GM21390 (cell line): Measurements from ENCODE around the gene RNF10.
A peak's percentile ranks its signal among the peaks of the same experiment; 100 is the strongest.
"Not testable (repeated sequence)": the region's sequence is repeated elsewhere in the genome, so short reads cannot be mapped to it uniquely, and the experiment has no call there.

Experiments
- ATAC-seq: cut with Tn5 transposase; IDR thresholded peaks from one replicate; pipeline ENCODE4 v1.9.1; 2021; ENCODE audit not compliant: unreplicated experiment

Gene RNF10

GRCh38 chr12:120534203-120534702 is at the start of gene RNF10:
RNF10 (plus strand) TSS chr12:120534356; CDS start chr12:120534812, 456 bp downstream.
- peak; percentile 54 for ATAC-seq

GRCh38 chr12:120485961-120486881 is 47.9 kb upstream of the RNF10 start:
- ATAC-seq = no peak

GRCh38 chr12:120487552-120487951 is 46.6 kb upstream of the RNF10 start:
- ATAC-seq = not testable (repeated sequence)

GRCh38 chr12:120488057-120488640 is 46.0 kb upstream of the RNF10 start:
- no peak for ATAC-seq

GRCh38 chr12:120489018-120489417 is 45.1 kb upstream of the RNF10 start:
- no peak for ATAC-seq

- no peak for ATAC-seq
Observed at GRCh38 chr12:120490325-120490724, 43.8 kb upstream of the RNF10 start.

GRCh38 chr12:120490833-120491512 is 43.2 kb upstream of the RNF10 start:
- ATAC-seq = no peak

GRCh38 chr12:120495186-120495730 is 38.9 kb upstream of the RNF10 start:
- ATAC-seq = no peak

GRCh38 chr12:120495731-120496412 is 38.3 kb upstream of the RNF10 start, which contains the start of gene DYNLL1:
DYNLL1 (plus strand) TSS chr12:120496113; CDS start chr12:120496422, 309 bp downstream.
- ATAC-seq = peak; percentile 94

GRCh38 chr12:120496413-120497340 is 37.5 kb upstream of the RNF10 start:
- ATAC-seq = no peak

- ATAC-seq = no peak
Observed at GRCh38 chr12:120497524-120498150, 36.5 kb upstream of the RNF10 start.

GRCh38 chr12:120498870-120499515 is 35.2 kb upstream of the RNF10 start:
- ATAC-seq = no peak

- ATAC-seq = no peak
Observed at GRCh38 chr12:120500581-120500980, 33.6 kb upstream of the RNF10 start.

- no peak for ATAC-seq
Observed at GRCh38 chr12:120504587-120504986, 29.6 kb upstream of the RNF10 start.

- no peak for ATAC-seq
Observed at GRCh38 chr12:120508537-120508936, 25.6 kb upstream of the RNF10 start.

GRCh38 chr12:120514002-120514401 is 20.2 kb upstream of the RNF10 start:
- no peak for ATAC-seq

- no peak for ATAC-seq
Observed at GRCh38 chr12:120515496-120515895, 18.7 kb upstream of the RNF10 start.

- ATAC-seq = not testable (repeated sequence)
Observed at GRCh38 chr12:120519324-120519723, 14.8 kb upstream of the RNF10 start.
